ENCODE data around the gene DNAAF3.

Gene DNAAF3

DNA sequence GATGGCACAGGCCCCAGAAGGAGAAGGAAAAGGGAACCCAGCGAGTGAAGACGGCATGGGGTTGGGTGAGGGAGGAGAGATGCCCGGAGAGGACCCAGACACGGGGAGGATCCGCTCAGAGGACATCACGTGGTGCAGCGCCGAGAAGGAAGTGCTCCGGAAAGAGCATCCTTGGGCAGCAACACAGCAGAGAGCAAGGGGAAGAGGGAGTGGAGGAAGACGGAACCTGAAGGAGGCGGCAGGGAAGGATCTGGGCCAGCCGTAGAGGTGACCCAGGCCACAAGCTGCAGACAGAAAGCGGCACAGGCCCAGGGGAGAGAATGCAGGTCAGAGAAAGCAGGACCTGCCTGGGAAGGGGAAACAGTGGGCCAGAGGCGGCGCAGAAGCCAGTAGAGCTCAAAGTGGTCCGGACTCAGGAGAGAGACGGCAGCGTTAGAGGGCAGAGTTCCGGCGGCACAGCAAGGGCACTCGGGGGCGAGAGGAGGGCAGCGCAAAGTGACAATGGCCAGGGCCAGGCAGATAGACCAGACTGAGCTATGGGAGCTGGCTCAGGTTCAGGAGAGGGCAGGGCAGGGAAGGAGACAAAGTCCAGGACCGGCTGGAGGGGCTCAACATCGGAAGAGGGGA is 50.1 kb downstream of the DNAAF3 start:
- DNase-seq (ENCODE audit: low spot score), result no peak

DNA sequence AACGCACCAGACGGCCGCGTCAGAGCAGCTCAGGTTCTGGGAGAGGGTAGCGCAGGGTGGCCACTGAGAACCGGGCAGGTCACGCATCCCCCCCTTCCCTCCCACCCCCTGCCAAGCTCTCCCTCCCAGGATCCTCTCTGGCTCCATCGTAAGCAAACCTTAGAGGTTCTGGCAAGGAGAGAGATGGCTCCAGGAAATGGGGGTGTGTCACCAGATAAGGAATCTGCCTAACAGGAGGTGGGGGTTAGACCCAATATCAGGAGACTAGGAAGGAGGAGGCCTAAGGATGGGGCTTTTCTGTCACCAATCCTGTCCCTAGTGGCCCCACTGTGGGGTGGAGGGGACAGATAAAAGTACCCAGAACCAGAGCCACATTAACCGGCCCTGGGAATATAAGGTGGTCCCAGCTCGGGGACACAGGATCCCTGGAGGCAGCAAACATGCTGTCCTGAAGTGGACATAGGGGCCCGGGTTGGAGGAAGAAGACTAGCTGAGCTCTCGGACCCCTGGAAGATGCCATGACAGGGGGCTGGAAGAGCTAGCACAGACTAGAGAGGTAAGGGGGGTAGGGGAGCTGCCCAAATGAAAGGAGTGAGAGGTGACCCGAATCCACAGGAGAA is 50.9 kb downstream of the DNAAF3 start:
- no peak for DNase-seq (ENCODE audit: low spot score)

DNA sequence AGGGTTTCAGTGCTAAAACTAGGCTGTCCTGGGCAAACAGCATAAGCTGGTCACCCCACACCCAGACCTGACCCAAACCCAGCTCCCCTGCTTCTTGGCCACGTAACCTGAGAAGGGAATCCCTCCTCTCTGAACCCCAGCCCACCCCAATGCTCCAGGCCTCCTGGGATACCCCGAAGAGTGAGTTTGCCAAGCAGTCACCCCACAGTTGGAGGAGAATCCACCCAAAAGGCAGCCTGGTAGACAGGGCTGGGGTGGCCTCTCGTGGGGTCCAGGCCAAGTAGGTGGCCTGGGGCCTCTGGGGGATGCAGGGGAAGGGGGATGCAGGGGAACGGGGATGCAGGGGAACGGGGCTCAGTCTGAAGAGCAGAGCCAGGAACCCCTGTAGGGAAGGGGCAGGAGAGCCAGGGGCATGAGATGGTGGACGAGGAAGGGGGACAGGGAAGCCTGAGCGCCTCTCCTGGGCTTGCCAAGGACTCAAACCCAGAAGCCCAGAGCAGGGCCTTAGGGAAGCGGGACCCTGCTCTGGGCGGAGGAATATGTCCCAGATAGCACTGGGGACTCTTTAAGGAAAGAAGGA is 51.8 kb downstream of the DNAAF3 start:
- DNase-seq (ENCODE audit: low spot score), result no peak

DNA sequence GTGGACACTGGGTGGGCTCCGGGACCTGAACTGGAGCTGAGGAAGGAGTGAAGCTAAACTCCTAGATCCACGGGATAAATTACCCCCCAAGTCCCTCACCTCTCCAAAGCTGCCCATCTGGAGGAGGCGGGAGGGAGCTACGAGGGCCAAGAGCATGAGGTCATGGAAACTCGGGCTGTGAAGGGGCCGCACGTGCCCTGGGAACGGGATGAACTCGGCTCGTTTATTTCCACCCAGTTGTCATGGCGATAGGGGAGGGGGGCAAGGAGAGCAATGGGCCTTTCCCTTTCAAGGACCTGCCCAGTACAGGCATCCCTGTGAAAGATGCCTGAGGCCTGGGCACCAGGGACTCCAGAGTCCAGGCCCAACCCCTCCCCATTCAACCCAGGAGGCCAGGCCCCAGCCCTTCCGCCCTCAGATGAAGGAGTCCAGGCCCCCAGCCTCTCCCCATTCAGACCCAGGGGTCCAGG is 52.8 kb downstream of the DNAAF3 start:
- DNase-seq (ENCODE audit: low spot score), result no peak

DNA sequence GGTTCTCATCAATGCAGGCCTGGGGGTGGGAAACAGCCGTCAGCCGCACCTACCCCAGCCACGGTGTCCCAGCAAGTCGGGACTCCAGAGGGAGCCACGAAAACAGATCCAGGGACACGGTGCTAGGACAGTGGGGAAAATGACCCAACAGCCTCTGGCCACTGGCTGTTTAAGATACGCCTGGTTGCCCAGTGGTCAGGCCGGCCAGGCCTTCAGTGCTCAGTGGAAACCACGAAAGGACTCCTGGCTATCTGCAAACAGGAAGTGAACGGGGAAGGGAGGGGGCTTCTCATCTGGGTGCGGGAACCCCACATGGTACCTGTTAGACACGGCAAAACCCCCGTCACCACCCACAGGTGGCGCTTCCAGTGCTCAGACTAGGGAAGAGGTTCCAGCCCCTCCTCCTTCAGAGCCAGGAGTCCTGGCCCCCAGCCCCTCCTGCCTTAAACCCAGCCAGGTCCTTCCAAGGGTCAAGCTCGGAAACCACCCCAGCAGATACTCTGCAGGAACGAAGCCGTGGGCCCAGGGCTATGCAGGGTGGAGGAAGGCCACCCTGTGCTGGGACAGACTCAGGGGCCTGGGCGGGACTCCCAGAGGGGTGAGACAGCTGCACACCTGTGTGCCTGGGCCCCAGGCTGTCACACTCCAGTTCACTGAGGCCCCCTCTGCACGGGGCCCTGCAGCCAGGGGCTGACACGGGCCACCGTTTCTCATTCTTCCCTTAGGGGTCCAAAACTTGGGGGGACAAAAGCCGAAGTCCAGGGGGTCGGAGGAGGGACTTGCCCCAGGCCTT is 53.4 kb downstream of the DNAAF3 start:
- DNase-seq (ENCODE audit: low spot score), result no peak

DNA sequence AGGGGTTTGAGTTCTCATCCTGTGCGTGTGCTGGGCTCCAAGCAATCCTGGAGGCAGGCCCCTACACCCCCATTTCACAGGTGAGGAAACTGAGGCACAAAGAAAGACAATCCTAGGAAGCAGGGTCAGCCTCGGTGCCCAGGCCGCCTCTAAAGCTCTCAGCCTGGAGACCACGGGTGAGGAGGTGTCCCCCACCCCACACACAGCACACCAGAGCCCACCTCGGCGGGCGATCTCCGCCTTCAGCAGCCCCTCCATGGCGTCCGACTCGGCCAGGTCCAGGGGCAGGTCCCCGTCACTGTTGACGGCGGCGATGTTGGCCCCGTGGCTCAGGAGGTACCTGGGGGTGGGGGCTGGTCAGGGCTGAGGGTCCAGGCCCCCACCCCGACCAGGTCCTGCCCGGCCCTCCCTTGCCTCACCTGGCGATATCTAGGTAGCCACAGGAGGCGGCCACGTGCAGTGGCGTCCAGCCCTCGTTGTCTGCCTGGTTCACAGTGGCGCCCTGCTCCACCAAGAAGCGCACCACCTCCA is 54.1 kb downstream of the DNAAF3 start:
- no peak for DNase-seq (ENCODE audit: low spot score)

DNA sequence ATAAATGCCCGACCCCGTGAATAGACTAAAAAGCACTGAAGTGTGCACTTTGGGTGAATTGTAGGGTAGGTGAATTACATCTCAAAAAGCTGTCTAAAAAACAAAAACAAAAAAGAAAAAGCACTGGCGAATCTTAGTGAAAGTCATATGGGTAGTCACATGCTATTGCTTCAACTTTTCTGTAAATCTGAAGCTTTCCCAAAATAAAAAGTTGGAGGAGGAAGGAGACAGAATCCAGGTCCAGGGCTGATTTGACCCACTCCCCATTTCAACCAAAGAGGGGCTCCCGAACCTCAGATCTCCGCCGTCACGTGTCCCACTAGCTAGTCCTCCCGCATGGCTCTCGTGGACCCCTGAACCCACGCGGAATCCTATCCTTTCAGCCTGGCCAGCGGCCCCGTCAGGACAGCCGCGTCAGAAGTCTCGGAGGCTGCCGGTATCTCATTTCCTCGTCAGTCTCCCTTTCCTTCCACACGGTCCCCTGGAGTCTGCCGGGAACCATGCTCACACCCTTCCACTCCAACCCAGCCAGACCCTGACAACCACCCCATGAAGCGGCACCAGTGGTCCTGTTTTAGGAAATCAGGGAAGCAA is 55.1 kb downstream of the DNAAF3 start:
- no peak for DNase-seq (ENCODE audit: low spot score)

DNA sequence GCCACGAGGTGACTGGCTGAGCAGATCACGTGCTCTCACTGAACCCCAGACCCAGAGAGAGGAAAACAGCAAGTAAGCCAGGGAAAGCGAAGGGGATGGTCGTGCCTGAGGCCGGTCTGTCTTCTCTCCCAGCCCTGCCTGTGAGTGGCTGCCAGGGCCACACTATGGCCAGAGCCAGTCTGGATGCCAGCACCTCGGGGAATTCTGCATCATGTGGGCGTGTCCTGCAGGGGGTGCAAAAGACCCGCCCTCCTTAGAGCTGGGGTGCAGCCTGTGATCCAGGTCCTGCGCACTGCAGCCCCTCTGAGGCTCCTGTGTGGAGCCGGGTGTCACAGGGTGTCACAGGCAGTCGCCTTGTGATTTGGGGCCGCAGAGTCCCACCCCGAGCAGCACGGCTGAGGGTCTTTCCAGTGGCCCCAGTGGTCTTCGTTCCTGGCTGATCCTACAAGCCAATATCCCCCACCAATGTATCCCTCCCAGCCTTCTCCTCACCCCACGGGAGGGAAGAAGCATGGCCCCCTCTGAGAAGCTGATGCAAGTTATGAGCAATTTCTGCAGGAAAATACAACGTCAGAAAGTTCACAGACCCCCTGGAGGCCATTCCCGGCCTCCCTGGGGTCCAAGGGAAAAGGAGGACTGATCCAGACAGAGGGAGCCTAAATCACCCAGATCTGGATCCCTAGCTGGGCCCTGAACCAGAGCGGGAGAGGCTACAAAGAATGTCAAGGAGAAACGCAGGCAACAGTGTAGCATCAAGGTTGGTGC is 56.7 kb downstream of the DNAAF3 start:
- DNase-seq (ENCODE audit: low spot score), result no peak
